ENCODE measurements around the gene ZC3H14.

DNA sequence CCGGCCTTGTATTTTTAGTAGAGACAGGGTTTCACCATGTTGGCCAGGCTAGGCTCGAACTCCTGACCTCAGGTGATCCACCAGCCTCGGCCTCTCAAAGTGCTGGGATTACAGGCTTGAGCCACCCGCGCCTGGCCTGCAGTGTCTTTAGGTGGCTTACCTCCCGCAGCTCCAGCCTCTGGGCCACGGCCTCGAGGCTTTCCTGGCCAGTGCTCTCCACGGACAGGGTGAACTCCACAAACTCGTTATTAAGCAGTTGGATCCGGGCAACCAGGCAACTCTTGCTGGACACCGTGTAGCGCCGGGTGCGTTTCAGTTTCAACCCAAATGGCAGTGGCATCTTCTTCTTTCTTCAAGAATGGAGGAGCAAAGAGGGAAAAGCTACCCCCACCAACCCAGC, 12.8 kb upstream of the ZC3H14 start:
- TF ChIP-seq POLR2AphosphoS5 (IDR thresholded peaks at IDR 0.05; ENCODE audit: low read depth, low read length) (no peak), TAF1 (IDR thresholded peaks at IDR 0.05; ENCODE audit: borderline replicate concordance, insufficient read depth, low read length) (no peak), SIN3A (IDR thresholded peaks at IDR 0.05; ENCODE audit: borderline replicate concordance, insufficient read depth, low read length) (no peak), FOXP2 (optimal IDR thresholded peaks at IDR 0.05; ENCODE audit: borderline replicate concordance, extremely low read depth, extremely low read length, insufficient read depth) (no peak)
- TF ChIP-seq, protein P1, sequence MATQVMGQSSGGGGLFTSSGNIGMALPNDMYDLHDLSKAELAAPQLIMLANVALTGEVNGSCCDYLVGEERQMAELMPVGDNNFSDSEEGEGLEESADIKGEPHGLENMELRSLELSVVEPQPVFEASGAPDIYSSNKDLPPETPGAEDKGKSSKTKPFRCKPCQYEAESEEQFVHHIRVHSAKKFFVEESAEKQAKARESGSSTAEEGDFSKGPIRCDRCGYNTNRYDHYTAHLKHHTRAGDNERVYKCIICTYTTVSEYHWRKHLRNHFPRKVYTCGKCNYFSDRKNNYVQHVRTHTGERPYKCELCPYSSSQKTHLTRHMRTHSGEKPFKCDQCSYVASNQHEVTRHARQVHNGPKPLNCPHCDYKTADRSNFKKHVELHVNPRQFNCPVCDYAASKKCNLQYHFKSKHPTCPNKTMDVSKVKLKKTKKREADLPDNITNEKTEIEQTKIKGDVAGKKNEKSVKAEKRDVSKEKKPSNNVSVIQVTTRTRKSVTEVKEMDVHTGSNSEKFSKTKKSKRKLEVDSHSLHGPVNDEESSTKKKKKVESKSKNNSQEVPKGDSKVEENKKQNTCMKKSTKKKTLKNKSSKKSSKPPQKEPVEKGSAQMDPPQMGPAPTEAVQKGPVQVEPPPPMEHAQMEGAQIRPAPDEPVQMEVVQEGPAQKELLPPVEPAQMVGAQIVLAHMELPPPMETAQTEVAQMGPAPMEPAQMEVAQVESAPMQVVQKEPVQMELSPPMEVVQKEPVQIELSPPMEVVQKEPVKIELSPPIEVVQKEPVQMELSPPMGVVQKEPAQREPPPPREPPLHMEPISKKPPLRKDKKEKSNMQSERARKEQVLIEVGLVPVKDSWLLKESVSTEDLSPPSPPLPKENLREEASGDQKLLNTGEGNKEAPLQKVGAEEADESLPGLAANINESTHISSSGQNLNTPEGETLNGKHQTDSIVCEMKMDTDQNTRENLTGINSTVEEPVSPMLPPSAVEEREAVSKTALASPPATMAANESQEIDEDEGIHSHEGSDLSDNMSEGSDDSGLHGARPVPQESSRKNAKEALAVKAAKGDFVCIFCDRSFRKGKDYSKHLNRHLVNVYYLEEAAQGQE (IDR thresholded peaks at IDR 0.05; ENCODE audit: insufficient read depth in 1 of 2, low read depth in 2 of 2, low read length in 2 of 2), result no peak
